Measurements from ENCODE around the gene ATP4A.
"Not testable (repeated sequence)": the region's sequence is repeated elsewhere in the genome, so short reads cannot be mapped to it uniquely, and the experiment has no call there.

The ATP4A gene

DNA sequence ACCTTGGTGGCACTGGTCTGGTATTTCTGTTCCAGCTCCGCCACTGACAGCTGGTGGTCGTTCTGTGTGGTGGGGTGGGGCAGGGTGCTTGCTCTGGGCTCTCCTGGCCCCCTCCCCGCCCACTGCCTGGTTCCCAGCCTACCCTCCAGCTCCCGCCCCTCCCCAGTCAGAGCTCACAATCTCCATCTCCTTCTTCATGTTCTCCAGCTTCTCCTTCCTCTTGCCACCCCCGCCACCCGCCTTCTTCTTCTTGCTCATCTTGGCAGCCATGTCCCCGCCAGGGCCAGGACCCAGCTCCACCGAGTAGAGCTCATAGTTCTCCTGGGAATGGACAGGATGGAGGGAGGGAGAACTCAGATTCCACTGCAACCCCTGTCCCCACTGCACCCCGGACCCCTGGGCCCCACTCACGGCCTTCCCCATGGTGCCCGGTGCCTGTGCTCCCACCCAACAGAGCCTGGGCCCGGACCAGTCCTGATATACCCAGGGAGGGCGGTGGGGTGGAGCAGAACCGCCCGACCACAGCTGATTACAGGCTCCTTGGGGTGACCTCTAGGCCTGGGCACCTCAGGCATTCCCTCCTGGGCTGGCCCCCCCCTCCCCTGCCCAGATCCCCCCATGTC is at the start of gene ATP4A:
Gene ATP4A, minus strand, starts transcription at position 452 of the 623 bp plus-strand sequence. Its CDS starts 29 bp downstream, at position 423.
- DNase-seq = no peak

DNA sequence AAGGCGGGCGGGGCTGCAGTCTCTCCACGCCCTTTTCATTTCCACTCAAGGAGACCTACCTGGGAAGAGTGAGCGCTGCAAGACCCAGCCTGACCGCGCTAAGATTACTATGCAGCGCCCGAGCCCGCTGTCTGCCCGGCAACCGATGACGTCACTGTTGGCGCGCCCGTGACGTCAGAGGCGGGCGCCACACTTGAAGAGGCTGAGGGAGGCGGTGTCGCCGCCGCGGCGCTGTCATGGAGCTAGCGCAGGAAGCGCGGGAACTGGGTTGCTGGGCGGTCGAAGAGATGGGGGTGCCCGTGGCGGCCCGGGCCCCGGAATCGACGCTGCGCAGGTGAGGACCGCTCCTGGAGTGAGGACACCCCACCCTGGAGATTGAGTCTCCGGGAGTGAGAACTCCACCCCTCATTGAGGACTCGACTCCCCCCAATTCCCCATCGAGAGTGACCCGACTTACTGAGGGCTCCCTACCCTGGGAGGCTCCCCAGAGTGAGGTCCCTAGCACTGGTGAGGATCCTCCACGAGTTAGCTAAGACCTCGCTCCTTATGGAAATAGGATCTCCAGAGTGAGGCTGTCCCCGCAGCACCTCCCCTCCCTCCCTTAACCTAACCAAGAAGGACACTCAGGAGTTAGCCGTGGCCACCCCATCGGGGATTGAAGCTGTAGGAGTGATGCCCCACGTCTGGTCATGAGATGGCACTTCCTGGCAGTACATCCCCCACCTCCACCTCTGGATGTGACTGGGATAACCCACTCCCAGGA is 49.3 kb upstream of the ATP4A start, which contains the start of gene HAUS5:
Gene HAUS5, plus strand, starts transcription at position 177 of the 763 bp plus-strand sequence. Its CDS starts 60 bp downstream, at position 237.
- peak; percentile 83 to 98 for DNase-seq

DNA sequence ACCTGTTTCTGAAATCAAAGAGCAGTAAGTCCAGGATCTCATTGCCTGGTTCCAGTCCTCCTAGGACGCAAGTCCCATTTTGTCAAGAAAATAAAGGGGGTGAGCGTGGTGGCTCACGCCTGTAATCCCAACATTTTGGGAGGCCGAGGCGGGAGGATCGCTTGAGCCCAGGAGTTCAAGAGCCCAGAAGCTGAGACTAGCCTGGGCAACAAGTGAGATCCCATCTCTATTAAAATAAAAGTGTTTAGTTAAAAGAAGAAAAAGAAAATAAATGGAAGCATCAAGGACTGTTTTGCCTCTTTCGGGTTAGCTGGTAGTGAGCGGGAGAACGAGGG is 48.7 kb upstream of the ATP4A start:
- DNase-seq = no peak

DNA sequence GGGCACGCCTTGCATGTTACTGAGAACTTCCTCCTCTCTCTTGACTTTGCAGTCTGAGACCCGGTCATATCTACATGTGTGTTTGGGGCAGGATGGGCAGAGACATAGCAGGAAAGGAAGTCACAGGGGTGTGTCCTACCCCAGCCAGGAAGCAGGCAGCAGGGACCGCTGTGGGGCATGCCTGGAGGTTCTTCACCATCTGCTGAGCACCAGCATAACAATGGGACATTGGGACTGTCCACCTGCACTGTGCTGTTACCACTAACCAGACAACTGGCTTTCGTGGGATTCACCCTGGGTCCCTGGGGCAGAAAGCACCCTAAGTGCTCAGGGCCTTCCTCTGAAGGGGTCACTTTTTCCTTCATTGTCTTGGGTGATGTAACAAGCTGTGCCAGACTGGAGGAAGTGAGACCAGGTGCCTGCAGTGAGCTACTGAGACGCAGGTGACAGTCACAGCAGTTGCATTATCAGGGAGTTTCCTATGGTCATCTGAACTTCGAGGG is 46.4 kb upstream of the ATP4A start:
- DNase-seq = no peak

DNA sequence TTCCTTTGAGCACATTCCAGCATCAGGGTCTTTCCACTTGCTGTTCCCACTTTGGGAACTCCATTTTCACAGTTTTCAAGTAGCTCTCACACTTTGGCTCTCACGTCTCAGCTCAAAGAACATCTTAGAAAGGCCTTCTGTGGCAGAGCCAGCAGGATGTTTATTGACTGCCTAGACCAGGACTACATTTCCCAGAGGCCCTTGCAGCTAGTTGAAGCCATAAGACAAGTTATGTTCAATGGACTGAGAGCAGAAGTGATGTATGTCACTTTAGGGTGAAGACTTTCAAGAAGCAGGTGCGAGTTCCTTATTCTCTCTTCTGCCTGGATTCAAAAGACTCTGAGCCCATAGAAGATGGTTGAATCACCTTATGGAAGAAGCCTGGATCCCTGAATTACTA is 44.8 kb upstream of the ATP4A start:
- no peak for DNase-seq

DNA sequence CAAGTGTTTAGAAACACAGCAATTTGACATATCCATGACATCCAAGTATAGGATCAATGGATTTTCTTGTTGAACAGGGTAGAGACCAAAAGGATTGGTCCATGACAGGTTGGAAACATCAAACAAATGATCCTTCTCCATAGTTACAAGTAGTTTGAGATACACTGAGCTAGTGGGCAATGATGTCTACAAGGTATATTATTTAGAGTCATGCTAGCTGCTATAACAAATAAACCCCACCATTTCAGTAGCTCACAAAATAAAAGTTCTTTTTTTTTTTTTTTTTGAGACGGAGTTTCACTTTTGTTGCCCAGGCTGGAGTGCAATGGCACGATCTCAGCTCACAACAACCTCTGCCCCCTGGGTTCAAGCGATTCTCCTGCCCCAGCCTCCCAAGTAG is 44.2 kb upstream of the ATP4A start:
- DNase-seq = no peak

DNA sequence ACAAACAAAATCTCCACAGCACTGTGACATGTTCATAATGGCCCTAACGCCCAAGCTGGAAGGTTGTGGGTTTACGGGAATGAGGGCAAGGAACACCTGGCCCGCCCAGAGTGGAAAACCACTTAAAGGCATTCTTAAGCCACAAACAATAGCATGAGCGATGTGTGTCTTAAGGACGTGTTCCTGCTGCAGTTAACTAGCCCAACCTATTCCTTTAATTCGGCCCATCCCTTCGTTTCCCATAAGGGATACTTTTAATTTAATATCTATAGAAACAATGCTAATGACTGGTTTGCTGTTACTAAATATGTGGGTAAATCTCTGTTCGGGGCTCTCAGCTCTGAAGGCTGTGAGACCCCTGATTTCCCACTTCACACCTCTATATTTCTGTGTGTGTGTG is 43.7 kb upstream of the ATP4A start:
- DNase-seq = not testable (repeated sequence)

DNA sequence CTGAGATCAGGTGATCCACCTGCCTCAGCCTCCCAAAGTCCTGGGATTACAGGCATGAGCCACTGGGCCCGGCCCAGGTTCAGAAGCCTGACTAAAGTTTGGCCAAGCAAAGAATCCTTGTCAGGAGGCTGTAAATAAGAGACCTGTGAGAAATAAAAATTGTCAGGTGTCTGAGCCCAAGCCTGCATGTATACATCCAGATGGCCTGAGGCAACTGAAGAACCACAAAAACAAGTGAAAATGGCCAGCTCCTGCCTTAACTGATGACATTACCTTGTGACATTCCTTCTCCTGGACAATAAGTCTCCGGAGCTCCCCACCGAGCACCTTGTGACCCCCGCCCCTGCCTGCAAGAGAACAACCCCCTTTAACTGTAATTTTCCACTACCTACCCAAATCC is 41.0 kb upstream of the ATP4A start:
- DNase-seq = not testable (repeated sequence)

DNA sequence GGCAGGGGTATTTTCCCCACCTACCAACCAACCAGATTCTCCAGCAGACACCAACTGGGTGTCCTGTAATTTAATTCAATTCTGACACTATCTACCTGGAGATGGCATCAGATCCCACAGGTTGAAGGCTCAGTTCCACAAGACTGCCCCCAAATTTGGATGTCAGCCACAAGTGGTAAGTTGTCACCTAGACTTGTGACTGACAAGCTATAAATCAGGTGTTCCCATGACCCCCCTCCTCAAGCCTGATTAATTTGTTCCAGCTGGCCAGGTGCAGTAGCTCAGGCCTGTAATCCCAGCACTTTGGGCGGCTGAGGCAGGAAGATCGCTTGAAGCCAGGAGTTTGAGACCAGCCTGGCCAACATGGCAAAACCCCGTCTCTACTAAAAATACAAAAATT is 38.5 kb upstream of the ATP4A start:
- no peak for DNase-seq

DNA sequence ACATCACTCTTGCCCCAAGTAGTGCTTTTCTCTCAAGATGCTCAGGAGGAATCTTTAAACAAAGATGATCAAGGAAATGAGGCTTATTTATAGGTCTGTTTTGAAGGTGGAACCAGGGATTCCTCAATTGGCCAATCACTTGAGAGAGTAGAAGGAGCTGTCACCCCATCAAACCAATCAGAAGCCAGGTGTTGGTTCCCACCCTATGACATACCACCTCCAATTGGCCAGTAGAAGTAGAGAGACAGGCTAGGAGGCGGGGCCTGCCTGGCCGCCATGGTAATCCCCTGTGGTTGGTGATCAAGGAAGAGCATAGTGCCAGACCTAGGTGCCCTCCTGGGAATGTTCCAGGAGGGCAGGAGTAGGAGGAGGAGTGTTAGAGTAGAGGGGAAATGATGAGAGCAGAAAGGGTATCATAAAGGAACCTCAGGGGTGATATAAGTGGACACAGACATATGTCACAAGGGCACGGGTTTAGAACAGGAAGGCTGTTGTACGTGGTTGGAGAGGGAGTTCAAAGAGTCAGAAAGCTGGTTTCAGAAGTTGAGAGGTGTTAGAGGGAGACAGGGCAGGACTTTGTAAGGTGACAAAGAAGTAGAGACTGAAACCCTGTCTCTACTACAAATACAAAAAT is 33.0 kb upstream of the ATP4A start:
- peak in 1 of 2 experiments; percentile 21 for DNase-seq

DNA sequence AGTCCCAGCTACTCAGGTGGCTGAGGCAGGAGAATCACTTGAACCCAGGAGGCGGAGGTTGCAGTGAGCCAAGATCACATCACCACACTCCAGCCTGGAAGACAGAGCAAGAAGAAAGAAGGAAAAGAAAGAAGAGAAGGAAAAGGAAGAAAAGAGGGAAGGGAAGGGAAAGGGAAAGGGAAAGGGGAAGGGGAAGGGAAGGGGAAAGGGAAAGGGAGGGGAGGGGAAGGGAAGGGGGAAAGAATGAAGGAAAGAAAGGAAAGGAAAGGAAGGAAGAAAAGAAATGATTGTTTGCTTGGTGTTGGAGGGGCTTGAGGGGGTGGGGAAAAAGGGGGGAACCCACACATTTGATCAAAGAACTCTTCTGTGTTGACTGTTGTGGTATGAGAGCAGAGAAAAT is 32.5 kb upstream of the ATP4A start:
- DNase-seq = no peak

DNA sequence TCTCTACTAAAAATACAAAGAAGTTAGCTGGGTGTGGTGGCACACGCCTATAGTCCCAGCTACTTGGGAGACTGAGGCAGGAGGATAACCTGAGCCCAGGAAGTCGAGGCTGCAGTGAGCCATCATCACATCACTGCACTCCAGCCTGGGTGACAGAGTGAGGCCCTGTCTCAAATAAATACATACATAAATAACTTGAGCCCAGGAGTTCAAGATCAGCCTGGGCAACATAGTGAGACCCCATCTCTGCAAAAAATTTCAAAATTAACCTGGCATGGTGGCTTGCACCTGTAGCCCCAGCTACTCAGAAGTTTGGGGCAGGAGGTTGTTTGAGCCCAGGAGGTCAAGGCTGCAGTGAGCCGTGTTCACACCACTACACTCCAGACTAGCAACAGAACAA is 31.6 kb upstream of the ATP4A start:
- not testable (repeated sequence) for DNase-seq

DNA sequence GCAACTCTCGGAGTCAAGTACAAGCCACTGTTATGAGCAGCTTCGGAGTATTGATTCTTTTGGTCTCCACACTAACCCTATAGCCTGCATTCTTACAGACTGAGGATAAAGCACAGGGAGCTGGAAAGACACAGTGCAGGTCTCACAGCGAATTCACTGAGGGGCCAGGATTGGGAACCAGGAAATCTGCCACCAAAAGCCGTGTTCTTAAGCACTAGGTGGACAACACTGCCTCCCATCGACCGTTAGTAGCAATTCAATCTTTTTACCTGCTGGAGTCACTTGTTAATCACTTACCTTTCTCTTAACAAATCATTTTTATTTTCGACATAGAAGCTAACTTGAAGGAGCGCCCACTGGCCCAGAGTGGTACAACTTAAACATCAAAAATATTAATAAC is 28.8 kb upstream of the ATP4A start:
- DNase-seq = no peak

DNA sequence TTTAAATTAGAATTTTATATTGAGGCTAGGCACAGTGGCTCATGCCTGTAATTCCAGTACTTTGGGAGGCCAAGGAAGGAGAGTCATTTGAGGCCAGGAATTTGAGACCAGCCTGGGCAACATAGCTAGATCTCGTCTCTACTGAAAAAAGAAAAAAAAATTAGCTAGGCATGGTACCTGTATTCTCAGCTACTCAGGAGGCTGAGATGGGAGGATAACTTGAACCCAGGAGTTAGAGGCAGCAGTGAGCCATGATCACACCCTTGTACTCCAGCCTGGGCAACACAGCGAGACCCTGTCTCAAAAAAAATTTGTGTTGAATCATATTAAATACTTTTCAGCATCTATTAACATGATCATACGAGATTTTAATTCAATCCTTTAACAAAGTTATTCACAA is 27.4 kb upstream of the ATP4A start:
- no peak for DNase-seq

DNA sequence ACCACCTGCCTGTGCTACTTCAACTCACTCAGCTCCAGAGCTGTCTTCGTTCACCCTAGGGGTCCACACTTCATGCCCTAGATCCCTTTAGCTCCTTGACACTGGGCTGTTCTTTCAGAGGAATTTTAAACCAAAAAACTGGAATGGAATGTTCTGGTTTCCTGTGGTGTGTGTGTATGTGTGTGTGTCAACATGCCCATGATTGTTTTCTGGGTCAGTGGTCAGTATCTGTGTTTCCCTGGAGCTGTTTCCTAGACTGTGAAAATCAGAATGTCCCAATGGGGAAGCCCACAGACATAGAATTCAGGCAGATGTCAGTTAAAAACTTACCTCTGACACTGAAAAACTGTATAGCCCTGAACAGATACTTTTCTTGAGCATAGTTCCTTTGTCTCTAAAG is 23.9 kb upstream of the ATP4A start:
- DNase-seq = no peak

DNA sequence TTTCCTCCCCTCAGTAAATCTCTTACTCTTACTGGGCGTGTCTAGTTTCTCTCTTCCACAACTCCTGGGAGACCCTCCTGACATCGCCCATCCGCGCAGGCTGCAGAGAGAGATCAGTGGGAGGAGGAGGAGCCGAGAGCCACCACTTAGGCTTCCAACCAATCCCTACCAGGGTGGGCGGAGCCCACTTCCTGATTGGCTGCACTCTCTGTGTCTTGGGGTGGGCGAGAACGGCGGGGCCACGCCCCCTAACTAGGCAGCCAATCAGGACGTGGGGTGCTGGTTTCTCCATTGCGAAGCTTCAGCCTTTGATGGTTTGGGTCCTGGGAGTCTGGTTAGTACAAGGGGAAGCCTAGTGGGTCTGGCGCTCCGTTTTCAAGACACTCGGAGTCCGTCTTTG is 22.4 kb upstream of the ATP4A start, which contains the start of gene PMIS2:
Gene PMIS2, plus strand, starts transcription at position 326 of the 400 bp plus-strand sequence. CDS start 87 bp downstream, outside the sequence.
- DNase-seq = no peak

DNA sequence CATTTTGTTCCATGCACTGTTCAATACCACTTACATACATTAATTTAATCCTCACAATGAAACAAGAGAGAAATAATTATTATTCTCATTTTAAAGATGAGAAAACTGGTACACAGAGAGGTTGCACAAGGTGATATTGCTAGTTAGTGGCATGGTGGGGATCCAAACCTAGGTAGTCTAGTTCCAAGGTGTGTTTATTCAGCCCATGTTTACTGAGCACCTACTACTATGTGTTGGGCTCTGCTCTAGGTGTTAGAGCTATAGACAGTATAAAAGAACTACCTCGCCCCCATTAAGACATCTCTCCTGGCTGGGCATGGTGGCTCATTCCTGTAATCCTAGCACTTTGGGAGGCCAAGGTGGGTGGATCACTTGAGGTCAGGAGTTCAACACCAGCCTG is 19.3 kb upstream of the ATP4A start:
- no peak for DNase-seq

DNA sequence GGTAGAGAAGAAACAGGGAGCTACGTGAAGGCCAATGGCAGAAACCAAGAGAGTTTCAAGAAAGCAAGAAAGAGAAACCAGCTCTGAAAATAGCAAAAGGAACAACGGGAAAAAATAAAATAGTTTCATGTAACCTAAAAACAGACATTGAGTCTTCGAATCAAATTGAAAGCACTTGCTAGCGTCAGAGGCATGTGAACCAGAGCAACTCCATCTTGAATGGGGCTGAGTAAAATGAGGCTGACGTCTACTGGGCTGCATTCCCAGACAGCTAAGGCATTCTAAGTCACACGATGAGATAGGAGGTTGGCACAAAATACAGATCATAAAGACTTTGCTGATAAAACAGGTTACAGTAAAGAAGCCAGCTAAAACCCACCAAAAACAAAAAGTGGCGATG is 15.2 kb upstream of the ATP4A start:
- DNase-seq = no peak

DNA sequence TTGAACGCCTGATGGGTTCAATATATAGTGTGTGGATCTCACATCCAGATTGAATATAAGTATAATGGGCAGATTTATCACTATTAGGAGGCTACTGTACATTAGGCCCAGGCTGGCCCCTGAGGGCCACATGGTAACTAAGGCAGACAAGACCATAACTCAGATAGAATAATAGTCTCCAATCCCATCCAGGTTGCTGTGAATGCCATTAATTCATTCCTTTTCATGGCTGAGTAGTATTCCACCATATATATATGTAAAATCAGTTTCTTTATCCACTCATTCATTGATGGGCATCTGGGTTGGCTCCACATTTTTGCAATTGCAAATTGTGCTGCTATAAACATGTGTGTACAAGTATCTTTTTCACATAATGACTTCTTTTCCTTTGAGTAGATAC is 14.5 kb upstream of the ATP4A start:
- DNase-seq = no peak

DNA sequence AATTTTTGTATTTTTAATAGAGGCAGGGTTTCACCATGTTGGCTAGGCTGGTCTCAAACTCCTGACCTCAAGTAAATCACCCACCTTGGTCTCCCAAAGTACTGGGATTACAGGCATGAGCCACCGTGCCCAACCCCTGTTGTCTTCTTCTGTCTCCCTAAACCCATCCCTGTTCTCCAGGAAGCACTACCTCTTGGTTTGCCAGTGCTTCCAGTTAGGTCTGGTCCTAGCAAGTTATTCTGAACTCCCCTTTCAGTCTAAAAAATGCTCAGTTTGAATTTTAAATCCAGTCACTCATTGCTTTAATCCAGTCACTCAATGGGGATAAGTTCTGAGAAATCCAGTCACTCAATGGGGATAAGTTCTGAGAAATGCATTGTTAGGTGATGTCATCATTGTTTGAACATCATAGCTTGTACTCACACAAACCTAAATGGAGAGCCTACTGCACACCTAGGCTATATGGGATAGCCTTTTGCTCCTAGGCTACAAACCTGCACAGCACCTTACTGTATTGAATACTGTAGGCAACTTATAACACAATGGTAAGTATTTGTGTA is 8.0 kb upstream of the ATP4A start:
- no peak for DNase-seq

DNA sequence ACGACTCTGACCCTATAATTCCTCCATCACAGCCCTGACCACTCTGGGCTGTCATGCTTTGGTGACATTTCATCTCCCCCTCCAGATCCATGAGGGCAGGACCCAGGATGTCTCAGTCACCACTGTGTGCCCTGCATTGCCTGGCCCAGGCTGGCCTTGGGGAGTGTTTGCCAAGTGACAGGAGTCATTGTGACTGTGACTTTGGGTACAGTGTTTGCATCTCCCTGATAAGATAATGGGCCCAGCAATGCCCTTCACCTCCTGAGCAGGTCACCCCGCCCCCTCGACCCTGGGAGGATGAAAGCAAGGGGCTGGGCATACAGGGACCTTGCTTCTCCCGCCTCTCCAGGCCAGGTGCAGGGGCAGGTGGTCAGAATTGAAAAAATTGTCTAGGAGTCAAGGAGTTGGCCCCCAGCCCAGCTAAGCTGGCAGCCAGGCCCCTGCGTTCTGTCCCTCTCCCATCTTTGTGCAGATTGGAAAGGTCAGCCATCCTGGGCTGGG is 5.9 kb upstream of the ATP4A start:
- no peak for DNase-seq

DNA sequence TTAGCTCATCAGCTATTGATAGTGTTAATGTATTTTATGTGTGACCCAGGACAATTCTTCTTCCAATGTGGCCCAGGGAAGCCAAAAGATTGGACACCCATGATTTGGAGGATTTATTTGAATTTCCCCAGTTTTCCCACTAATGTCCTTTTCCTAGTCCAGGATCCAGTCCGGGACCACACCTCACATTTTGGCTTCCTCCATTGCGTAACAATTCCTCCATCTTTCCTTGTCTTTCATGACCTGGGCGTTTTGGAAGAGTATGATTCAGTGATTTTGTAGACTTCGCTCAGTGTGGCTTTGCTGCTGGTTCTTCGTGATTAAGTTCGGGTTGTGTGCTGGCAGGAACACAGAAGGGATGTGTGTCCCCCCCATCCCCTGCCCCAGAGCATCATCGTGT is 3.3 kb upstream of the ATP4A start:
- no peak for DNase-seq

Measured in NCI-H446 (cell line).